B cell (primary cell): ENCODE data around the gene TMEM129.

ENCODE experiments used
- CTCF ChIP-seq: fragments of 200-600 bp; IDR thresholded peaks from one replicate; pipeline ENCODE4 v1.8.0; 2022; ENCODE audit warnings: antibody characterized with exemption, mild to moderate bottlenecking
- EZH2 ChIP-seq: IDR thresholded peaks from 2 replicates; pipeline ENCODE4 v1.6.1; 2012; ENCODE audit warnings: borderline replicate concordance, low read depth, mild to moderate bottlenecking, moderate library complexity, low read length; ENCODE audit not compliant: insufficient read depth, poor library complexity, severe bottlenecking

GRCh38 chr4:1738410-1738809 lies 17.3 kb upstream of the TMEM129 start:
- TF ChIP-seq CTCF (no peak), EZH2 (no peak)
